ENCODE measurements around the gene AMBRA1. TPM values are rescaled to one million over a fixed set of nuclear protein-coding genes. Genes with fewer than 3 reads are reported as not detected.

The AMBRA1 gene
- total RNA-seq, 1 donor from 2014 or later, result 45.8 TPM

GRCh38 chr11:46387456-46387855, 206.4 kb downstream of the AMBRA1 start:
- H3K27me3 Mint-ChIP-seq (ENCODE audit: low read depth), result peaks cover 65% of the 10 kb centered on the region
- no peaks in the 10 kb centered on the region for H3K9me3 Mint-ChIP-seq
- no peak for DNase-seq (ENCODE audit: low read depth, low spot score)
- H3K4me3 Mint-ChIP-seq, result peak overlapping the region; percentile 9
- H3K36me3 Mint-ChIP-seq (ENCODE audit: low read depth), result peaks cover 2% of the 10 kb centered on the region
- TF ChIP-seq CTCF (conservative IDR thresholded peaks at IDR 0.05), result no peak
- no peak overlapping the region for H3K27ac Mint-ChIP-seq (ENCODE audit: unreplicated experiment)
- H3K4me1 Mint-ChIP-seq, result peaks cover 21% of the 10 kb centered on the region

- peaks cover 21% of the 10 kb centered on the region for H3K4me1 Mint-ChIP-seq
- no peaks in the 10 kb centered on the region for H3K9me3 Mint-ChIP-seq
- peak overlapping the region; percentile 62 for H3K4me3 Mint-ChIP-seq
- H3K27me3 Mint-ChIP-seq (ENCODE audit: low read depth), result peaks cover 64% of the 10 kb centered on the region
- TF ChIP-seq CTCF (conservative IDR thresholded peaks at IDR 0.05), result no peak
- peaks cover 2% of the 10 kb centered on the region for H3K36me3 Mint-ChIP-seq (ENCODE audit: low read depth)
- no peak overlapping the region for H3K27ac Mint-ChIP-seq (ENCODE audit: unreplicated experiment)
- no peak for DNase-seq (ENCODE audit: low read depth, low spot score)
Observed at GRCh38 chr11:46386674-46387073, 207.1 kb downstream of the AMBRA1 start.

GRCh38 chr11:46386005-46386578, 207.7 kb downstream of the AMBRA1 start:
- peaks cover 21% of the 10 kb centered on the region for H3K4me1 Mint-ChIP-seq
- peaks cover 64% of the 10 kb centered on the region for H3K27me3 Mint-ChIP-seq (ENCODE audit: low read depth)
- no peaks in the 10 kb centered on the region for H3K9me3 Mint-ChIP-seq
- H3K4me3 Mint-ChIP-seq, result peak overlapping the region; percentile 62
- DNase-seq (ENCODE audit: low read depth, low spot score), result no peak
- TF ChIP-seq CTCF (conservative IDR thresholded peaks at IDR 0.05), result no peak
- H3K36me3 Mint-ChIP-seq (ENCODE audit: low read depth), result peaks cover 2% of the 10 kb centered on the region
- H3K27ac Mint-ChIP-seq (ENCODE audit: unreplicated experiment), result no peak overlapping the region

GRCh38 chr11:46385169-46386004, 208.4 kb downstream of the AMBRA1 start:
- TF ChIP-seq CTCF (conservative IDR thresholded peaks at IDR 0.05), result no peak
- H3K9me3 Mint-ChIP-seq, result no peaks in the 10 kb centered on the region
- no peak for DNase-seq (ENCODE audit: low read depth, low spot score)
- H3K4me1 Mint-ChIP-seq, result peaks cover 22% of the 10 kb centered on the region
- H3K36me3 Mint-ChIP-seq (ENCODE audit: low read depth), result peaks cover 2% of the 10 kb centered on the region
- no peak overlapping the region for H3K27ac Mint-ChIP-seq (ENCODE audit: unreplicated experiment)
- peaks cover 57% of the 10 kb centered on the region for H3K27me3 Mint-ChIP-seq (ENCODE audit: low read depth)
- peak overlapping the region; percentile 84 for H3K4me3 Mint-ChIP-seq

GRCh38 chr11:46383974-46384701, 209.7 kb downstream of the AMBRA1 start:
- peaks cover 47% of the 10 kb centered on the region for H3K27me3 Mint-ChIP-seq (ENCODE audit: low read depth)
- H3K4me3 Mint-ChIP-seq, result peak overlapping the region; percentile 88
- no peak for DNase-seq (ENCODE audit: low read depth, low spot score)
- H3K36me3 Mint-ChIP-seq (ENCODE audit: low read depth), result peaks cover 2% of the 10 kb centered on the region
- no peak for TF ChIP-seq CTCF (conservative IDR thresholded peaks at IDR 0.05)
- H3K9me3 Mint-ChIP-seq, result no peaks in the 10 kb centered on the region
- H3K4me1 Mint-ChIP-seq, result peaks cover 32% of the 10 kb centered on the region
- no peak overlapping the region for H3K27ac Mint-ChIP-seq (ENCODE audit: unreplicated experiment)

Data from neural crest cell (in vitro differentiated cells).